Uterus (tissue), 4 donors: ENCODE data around the gene ATP6V1A. TPM values are rescaled to one million over a fixed set of nuclear protein-coding genes. Genes with fewer than 3 reads are reported as not detected.

Experiments used
- DNase-seq, 2 donors: peaks; one replicate each; pipeline ENCODE4 v3.0.0-alpha.2; 2019 to 2020
- H3K27ac ChIP-seq, 2 donors: fragments of 200-600 bp; sonication (generic); 1 replicate in 1 of 2; 2 replicates in 1 of 2; pipeline ENCODE4 v1.5.1; 2016 to 2018
- H3K27me3 ChIP-seq, 2 donors: fragments of 200-600 bp; sonication (generic); one replicate each; pipeline ENCODE4 v1.5.1; 2018 to 2019; ENCODE audit warnings: control low read depth in 1 of 2
- H3K36me3 ChIP-seq, 2 donors: fragments of 200-600 bp; sonication (generic); one replicate each; pipeline ENCODE4 v1.5.1; 2019; ENCODE audit warnings: control low read depth in 1 of 2
- H3K4me1 ChIP-seq, 2 donors: fragments of 200-600 bp; sonication (generic); one replicate each; pipeline ENCODE4 v1.5.1; 2018 to 2019; ENCODE audit warnings: control low read depth in 1 of 2
- H3K4me3 ChIP-seq, 2 donors: fragments of 200-600 bp; sonication (generic); 1 replicate in 1 of 2; 2 replicates in 1 of 2; pipeline ENCODE4 v1.5.1; 2018 to 2019; ENCODE audit warnings: mild to moderate bottlenecking in 1 of 2
- H3K9me3 ChIP-seq, 2 donors: fragments of 200-600 bp; sonication (generic); one replicate each; pipeline ENCODE4 v1.5.1; 2019; ENCODE audit warnings: control low read depth in 1 of 2
- POLR2A ChIP-seq, 2 donors: fragments of 450-650 bp; IDR thresholded peaks; one replicate each; pipeline ENCODE4 v1.6.1; 2016; ENCODE audit warnings: antibody characterized with exemption in 2 of 2, mild to moderate bottlenecking in 1 of 2, moderate library complexity in 1 of 2
- intact Hi-C: fragments of 100-400 bp; cut with DNase I; formaldehyde crosslinking; loops from one replicate; pipeline ENCODE4 v1.15.1; 2023; ENCODE audit warnings: low total_unique reads
- total RNA-seq, 4 donors: library from RNA; depleted of rRNA in 3 of 4; stranded (reverse); fragments of >200 nt in 3 of 4; gene quantifications; one replicate each; pipeline versions ENCODE4 v1.1.0 to v1.2.4, GENCODE V29; 2014 to 2023
- TF ChIP-seq, protein P1 (sequence below), 4 experiments: fragments of 200-600 bp in 2 of 4; fragments of 450-650 bp in 2 of 4; sonication (generic) in 2 of 4; IDR thresholded peaks; one replicate each; pipeline ENCODE4 v1.5.1; 2016 to 2019; ENCODE audit warnings: antibody characterized with exemption in 4 of 4, mild to moderate bottlenecking in 2 of 4, moderate library complexity in 1 of 4
- donor health status: DM: yes; HTN: yes; CAD: no.

ATP6V1A gene
- total RNA-seq, 4 donors from 2014 or later: 11.5 to 81.8 (median 39.7) TPM

DNA sequence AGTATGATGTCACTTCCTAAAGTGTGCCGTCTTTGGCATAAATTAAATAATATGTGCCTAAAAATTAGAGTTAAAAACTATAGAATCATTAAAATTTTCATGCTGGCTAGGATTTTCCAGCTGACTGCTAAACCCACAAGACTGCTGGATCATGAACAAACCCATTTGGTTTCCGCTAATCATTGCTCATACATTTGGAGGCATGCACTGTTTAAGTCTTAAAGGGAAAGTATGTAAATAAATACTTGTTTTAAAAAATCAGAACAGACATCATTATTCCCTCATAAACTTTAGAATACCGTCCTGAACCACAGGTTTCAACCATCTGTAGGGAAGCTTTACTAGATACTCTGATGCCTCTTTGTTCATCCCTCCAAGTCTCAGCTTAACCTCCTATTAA lies 26.5 kb downstream of the ATP6V1A start:
- Histone ChIP-seq H3K27me3 (no peaks in the 10 kb centered on the region), H3K9me3 (no peaks in the 10 kb centered on the region), H3K4me3 (no peak overlapping the region), H3K4me1 (no peaks in the 10 kb centered on the region), H3K27ac (no peak overlapping the region), H3K36me3 (no peaks in the 10 kb centered on the region)
- DNase-seq: no peak
- TF ChIP-seq POLR2A (IDR thresholded peaks at IDR 0.05): no peak
- TF ChIP-seq, protein P1, sequence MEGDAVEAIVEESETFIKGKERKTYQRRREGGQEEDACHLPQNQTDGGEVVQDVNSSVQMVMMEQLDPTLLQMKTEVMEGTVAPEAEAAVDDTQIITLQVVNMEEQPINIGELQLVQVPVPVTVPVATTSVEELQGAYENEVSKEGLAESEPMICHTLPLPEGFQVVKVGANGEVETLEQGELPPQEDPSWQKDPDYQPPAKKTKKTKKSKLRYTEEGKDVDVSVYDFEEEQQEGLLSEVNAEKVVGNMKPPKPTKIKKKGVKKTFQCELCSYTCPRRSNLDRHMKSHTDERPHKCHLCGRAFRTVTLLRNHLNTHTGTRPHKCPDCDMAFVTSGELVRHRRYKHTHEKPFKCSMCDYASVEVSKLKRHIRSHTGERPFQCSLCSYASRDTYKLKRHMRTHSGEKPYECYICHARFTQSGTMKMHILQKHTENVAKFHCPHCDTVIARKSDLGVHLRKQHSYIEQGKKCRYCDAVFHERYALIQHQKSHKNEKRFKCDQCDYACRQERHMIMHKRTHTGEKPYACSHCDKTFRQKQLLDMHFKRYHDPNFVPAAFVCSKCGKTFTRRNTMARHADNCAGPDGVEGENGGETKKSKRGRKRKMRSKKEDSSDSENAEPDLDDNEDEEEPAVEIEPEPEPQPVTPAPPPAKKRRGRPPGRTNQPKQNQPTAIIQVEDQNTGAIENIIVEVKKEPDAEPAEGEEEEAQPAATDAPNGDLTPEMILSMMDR (IDR thresholded peaks at IDR 0.05): no peak
- intact Hi-C loops: no loop called here

DNA sequence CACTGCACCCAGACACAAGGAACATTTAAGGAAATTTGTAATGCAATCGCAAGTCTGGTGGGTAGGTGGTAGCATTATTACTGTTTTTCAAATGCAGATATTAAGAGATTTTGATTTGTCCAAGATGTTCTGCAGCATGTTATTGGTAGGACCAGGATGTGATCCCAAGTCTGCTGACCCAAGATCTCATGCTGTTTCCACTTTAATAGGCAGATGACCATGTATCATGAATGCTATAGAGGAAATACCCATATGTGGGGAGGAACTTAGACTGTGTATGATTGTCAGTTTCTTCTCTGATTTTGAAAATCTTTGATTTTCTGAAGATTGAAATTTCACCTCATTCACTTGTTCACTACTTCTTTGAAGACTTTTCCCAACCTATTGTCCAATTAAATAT lies 28.7 kb downstream of the ATP6V1A start:
- Histone ChIP-seq H3K27ac (no peak overlapping the region), H3K36me3 (no peaks in the 10 kb centered on the region), H3K27me3 (no peaks in the 10 kb centered on the region), H3K4me3 (no peak overlapping the region), H3K4me1 (no peaks in the 10 kb centered on the region), H3K9me3 (no peaks in the 10 kb centered on the region)
- intact Hi-C loops: no loop called here
- no peak for DNase-seq
- no peak for TF ChIP-seq POLR2A (IDR thresholded peaks at IDR 0.05)
- TF ChIP-seq, protein P1 (IDR thresholded peaks at IDR 0.05): no peak

DNA sequence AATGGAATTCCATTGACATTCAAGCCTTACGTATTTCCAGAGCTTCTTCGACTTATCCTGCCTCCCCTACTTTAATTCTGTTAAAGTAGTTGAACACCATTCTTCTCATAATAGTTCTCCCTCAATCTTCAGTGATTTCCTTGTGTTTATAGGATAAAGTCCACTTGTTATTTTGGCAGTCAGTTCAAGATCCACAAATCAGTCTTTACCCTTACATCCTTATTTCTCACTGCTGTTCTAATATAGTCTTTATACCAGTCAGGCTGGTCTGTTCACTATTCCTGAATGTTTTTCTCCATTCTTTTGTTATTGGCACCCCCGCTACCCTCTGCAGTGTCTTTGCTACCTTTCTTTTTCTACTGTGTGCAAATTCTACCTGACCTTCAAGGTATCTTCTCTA lies 29.7 kb downstream of the ATP6V1A start:
- no peak overlapping the region for H3K4me3 ChIP-seq
- H3K27me3 ChIP-seq: no peaks in the 10 kb centered on the region
- intact Hi-C loops: no loop called here
- no peaks in the 10 kb centered on the region for H3K9me3 ChIP-seq
- no peaks in the 10 kb centered on the region for H3K36me3 ChIP-seq
- TF ChIP-seq, protein P1 (IDR thresholded peaks at IDR 0.05): no peak
- TF ChIP-seq POLR2A (IDR thresholded peaks at IDR 0.05): no peak
- DNase-seq: no peak
- H3K4me1 ChIP-seq: no peaks in the 10 kb centered on the region
- H3K27ac ChIP-seq: no peak overlapping the region

DNA sequence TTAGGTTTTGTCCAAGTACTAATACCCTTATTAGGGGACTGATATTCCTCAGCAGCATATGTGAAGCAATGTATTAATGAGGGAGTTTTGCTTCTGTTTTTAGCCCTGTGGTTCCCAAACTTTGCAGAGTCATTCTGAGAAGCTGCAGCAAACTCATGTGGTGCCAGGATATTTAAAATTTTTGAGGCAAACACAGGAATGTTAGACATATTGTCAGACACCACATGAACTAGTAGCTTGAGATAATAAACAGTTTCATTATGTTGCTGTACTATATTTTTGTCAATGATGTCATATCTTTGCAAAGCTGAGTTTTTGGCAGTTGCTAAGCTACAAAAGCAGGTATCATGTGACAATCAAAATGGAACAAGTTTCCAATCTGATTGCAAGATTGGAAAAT lies 36.6 kb downstream of the ATP6V1A start:
- Histone ChIP-seq H3K9me3 (no peaks in the 10 kb centered on the region), H3K4me3 (no peak overlapping the region), H3K27ac (peak overlapping the region in 1 of 2 donors; percentile 52), H3K27me3 (no peaks in the 10 kb centered on the region), H3K36me3 (no peaks in the 10 kb centered on the region), H3K4me1 (no peaks in the 10 kb centered on the region)
- DNase-seq: no peak
- no peak for TF ChIP-seq POLR2A (IDR thresholded peaks at IDR 0.05)
- TF ChIP-seq, protein P1 (IDR thresholded peaks at IDR 0.05): no peak
- intact Hi-C loops: no loop called here

DNA sequence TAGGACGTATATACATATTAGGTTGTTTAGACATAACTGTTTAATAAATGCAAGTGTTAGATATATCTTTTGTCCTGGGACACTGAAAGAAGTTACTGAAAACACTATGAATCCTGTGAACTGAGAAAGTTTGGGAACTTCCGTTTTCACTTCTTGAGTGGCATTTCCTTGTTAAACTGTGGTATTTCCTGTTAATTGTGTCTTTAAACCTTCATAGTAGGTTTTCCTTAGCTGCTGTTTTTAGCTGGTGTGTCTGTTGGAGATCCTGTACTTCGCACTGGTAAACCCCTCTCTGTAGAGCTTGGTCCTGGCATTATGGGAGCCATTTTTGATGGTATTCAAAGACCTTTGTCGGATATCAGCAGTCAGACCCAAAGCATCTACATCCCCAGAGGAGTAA lies 37.1 kb downstream of the ATP6V1A start:
- H3K4me3 ChIP-seq: no peak overlapping the region
- TF ChIP-seq POLR2A (IDR thresholded peaks at IDR 0.05): no peak
- TF ChIP-seq, protein P1 (IDR thresholded peaks at IDR 0.05): no peak
- peak overlapping the region in 1 of 2 donors; percentile 52 for H3K27ac ChIP-seq
- no peaks in the 10 kb centered on the region for H3K9me3 ChIP-seq
- intact Hi-C loops: no loop called here
- H3K4me1 ChIP-seq: no peaks in the 10 kb centered on the region
- no peaks in the 10 kb centered on the region for H3K27me3 ChIP-seq
- no peaks in the 10 kb centered on the region for H3K36me3 ChIP-seq
- no peak for DNase-seq
